GM21367 (cell line): Measurements from ENCODE around the gene NPM3.

Experiments
- ATAC-seq: cut with Tn5 transposase; IDR thresholded peaks from one replicate; pipeline ENCODE4 v1.9.1; 2021; ENCODE audit not compliant: unreplicated experiment

Gene NPM3

GRCh38 chr10:101775273-101776160 is 7.7 kb downstream of the NPM3 start, which contains the start of gene FGF8:
FGF8 (minus strand) TSS chr10:101776114; CDS start chr10:101775900, 214 bp downstream.
- no peak for ATAC-seq

GRCh38 chr10:101774589-101775272 is 8.5 kb downstream of the NPM3 start:
- ATAC-seq, result no peak

- no peak for ATAC-seq
Observed at GRCh38 chr10:101773923-101774588, 9.2 kb downstream of the NPM3 start.

- no peak for ATAC-seq
Observed at GRCh38 chr10:101772895-101773761, 10.1 kb downstream of the NPM3 start.

- ATAC-seq, result no peak
Observed at GRCh38 chr10:101772017-101772894, 11.0 kb downstream of the NPM3 start.

GRCh38 chr10:101771380-101771779 is 11.9 kb downstream of the NPM3 start:
- no peak for ATAC-seq

- no peak for ATAC-seq
Observed at GRCh38 chr10:101770331-101771215, 12.7 kb downstream of the NPM3 start.

GRCh38 chr10:101769541-101770180 is 13.6 kb downstream of the NPM3 start:
- ATAC-seq, result no peak

GRCh38 chr10:101768791-101769170 is 14.5 kb downstream of the NPM3 start:
- ATAC-seq, result no peak

- ATAC-seq, result no peak
Observed at GRCh38 chr10:101767966-101768790, 15.1 kb downstream of the NPM3 start.

- ATAC-seq, result no peak
Observed at GRCh38 chr10:101767600-101767945, 15.7 kb downstream of the NPM3 start.

- no peak for ATAC-seq
Observed at GRCh38 chr10:101766753-101767599, 16.3 kb downstream of the NPM3 start.

GRCh38 chr10:101766306-101766705 is 16.9 kb downstream of the NPM3 start:
- no peak for ATAC-seq

- ATAC-seq, result no peak
Observed at GRCh38 chr10:101763141-101763846, 20.0 kb downstream of the NPM3 start.

- ATAC-seq, result no peak
Observed at GRCh38 chr10:101762736-101763135, 20.5 kb downstream of the NPM3 start.

GRCh38 chr10:101761226-101761625 is 22.0 kb downstream of the NPM3 start:
- no peak for ATAC-seq
